ENCODE data around the gene SLC16A2. TPM values are rescaled to one million over a fixed set of nuclear protein-coding genes. Genes with fewer than 3 reads are reported as not detected.

Gene SLC16A2
- total and polyA plus RNA-seq, 7 donors = 0.23 to 10.5 (median 5.3) TPM

- intact Hi-C loops (cut with DNase I) = loop anchor here (2.0 to 10.0 kb wide), 3 partner anchors 152 to 970 kb away; partner anchors contain the start of gene CHIC1
- TF ChIP-seq POLR2A (IDR thresholded peaks at IDR 0.05) (no peak), POLR2AphosphoS5 (IDR thresholded peaks at IDR 0.05) (no peak), EP300 (IDR thresholded peaks at IDR 0.05) (no peak), CTCF (IDR thresholded peaks at IDR 0.05) (no peak)
- Histone ChIP-seq H3K4me1 (peaks cover 0 to 18% (median 6%) of the 10 kb centered on the region in 4 donors), H3K27ac (peak overlapping the region; percentile 86 to 92 (median 88)), H3K4me3 (no peak overlapping the region), H3K27me3 (no peaks in the 10 kb centered on the region), H3K9me3 (no peaks in the 10 kb centered on the region), H3K36me3 (no peaks in the 10 kb centered on the region)
- no peak for DNase-seq
- WGBS, 2 donors = 71 to 90% methylated on average over 2 of the region's 2 CpGs
These were observed 113.3 kb downstream of the SLC16A2 start for GRCh38 chrX:74534569-74535038.

GRCh38 chrX:74535086-74535407 is 113.8 kb downstream of the SLC16A2 start:
- H3K27ac ChIP-seq = peak overlapping the region; percentile 86 to 92 (median 88)

GRCh38 chrX:74535408-74536151 is 114.3 kb downstream of the SLC16A2 start:
- Histone ChIP-seq H3K4me3 (peak overlapping the region; percentile 35 to 56 (median 49)), H3K27ac (peak overlapping the region; percentile 86 to 92 (median 88)), H3K36me3 (no peaks in the 10 kb centered on the region), H3K4me1 (peaks cover 0 to 18% (median 6%) of the 10 kb centered on the region in 4 donors), H3K9me3 (no peaks in the 10 kb centered on the region), H3K27me3 (no peaks in the 10 kb centered on the region)
- intact Hi-C loops (cut with DNase I) = loop anchor here (1.0 to 10.0 kb wide), 4 partner anchors 114 to 971 kb away; partner anchors contain the start of genes CHIC1 and SLC16A2
- TF ChIP-seq POLR2AphosphoS5 (IDR thresholded peaks at IDR 0.05) (peak in 3 of 4 donors; percentile 15 to 38 (median 27)), EP300 (IDR thresholded peaks at IDR 0.05) (no peak), POLR2A (IDR thresholded peaks at IDR 0.05) (peak in 1 of 2 donors; percentile 6), CTCF (IDR thresholded peaks at IDR 0.05) (peak in 1 of 4 experiments; percentile 23)
- 1% methylated on average over 37 of the region's 37 CpGs for WGBS, 2 donors
- peak; percentile 92 for DNase-seq

More at GRCh38 chrX:74535086-74535407, 113.8 kb downstream of the SLC16A2 start:
- DNase-seq = no peak
- H3K4me1 ChIP-seq = peaks cover 0 to 18% (median 6%) of the 10 kb centered on the region in 4 donors
- H3K9me3 ChIP-seq = no peaks in the 10 kb centered on the region
- 39 to 42% methylated on average over 5 of the region's 5 CpGs for WGBS, 2 donors
- H3K36me3 ChIP-seq = no peaks in the 10 kb centered on the region
- intact Hi-C loops (cut with DNase I) = loop anchor here (2.0 to 10.0 kb wide), 3 partner anchors 153 to 970 kb away; partner anchors contain the start of gene CHIC1
- H3K4me3 ChIP-seq = peak overlapping the region in 1 of 4 donors; percentile 53
- TF ChIP-seq POLR2A (IDR thresholded peaks at IDR 0.05) (no peak), CTCF (IDR thresholded peaks at IDR 0.05) (no peak), POLR2AphosphoS5 (IDR thresholded peaks at IDR 0.05) (no peak), EP300 (IDR thresholded peaks at IDR 0.05) (no peak)
- no peaks in the 10 kb centered on the region for H3K27me3 ChIP-seq

GRCh38 chrX:74536152-74536831 is 115.0 kb downstream of the SLC16A2 start:
- Histone ChIP-seq H3K27me3 (no peaks in the 10 kb centered on the region), H3K27ac (peak overlapping the region; percentile 86 to 92 (median 88)), H3K4me3 (peak overlapping the region; percentile 35 to 56 (median 49)), H3K36me3 (no peaks in the 10 kb centered on the region), H3K4me1 (peaks cover 0 to 18% (median 6%) of the 10 kb centered on the region in 4 donors), H3K9me3 (no peaks in the 10 kb centered on the region)
- TF ChIP-seq CTCF (IDR thresholded peaks at IDR 0.05) (peak; percentile 36 to 60 (median 52)), EP300 (IDR thresholded peaks at IDR 0.05) (no peak), POLR2A (IDR thresholded peaks at IDR 0.05) (no peak), POLR2AphosphoS5 (IDR thresholded peaks at IDR 0.05) (peak; percentile 26 to 75 (median 61))
- intact Hi-C loops (cut with DNase I) = loop anchor here (1.0 to 10.0 kb wide), 3 partner anchors 115 to 971 kb away; partner anchors contain the start of genes CHIC1 and SLC16A2
- DNase-seq = peak; percentile 96
- 1% methylated on average over 48 of the region's 48 CpGs for WGBS, 2 donors
